DOHH2 (cell line): Measurements from ENCODE around the gene RP2.

Source experiments
- H3F3A ChIP-seq: fragments of 200-600 bp; sonication (generic), shearing (Covaris generic); 2 replicates; pipeline ENCODE4 v1.6.0; 2016; ENCODE audit warnings: antibody characterized with exemption, mild to moderate bottlenecking; ENCODE audit not compliant: control insufficient read depth, insufficient read depth
- H3K27ac ChIP-seq: fragments of 200-600 bp; sonication (generic); 2 replicates; pipeline ENCODE4 v1.5.1; 2014; ENCODE audit warnings: low read depth, mild to moderate bottlenecking, low read length, moderate library complexity
- H3K27me3 ChIP-seq: fragments of 200-600 bp; sonication (generic); 2 replicates; pipeline ENCODE4 v1.6.1; 2014; ENCODE audit warnings: mild to moderate bottlenecking, low read length, mixed read lengths; ENCODE audit not compliant: control insufficient read depth
- H3K36me3 ChIP-seq: fragments of 200-600 bp; sonication (generic); 2 replicates; pipeline ENCODE4 v1.6.1; 2014; ENCODE audit warnings: mild to moderate bottlenecking, low read length, moderate library complexity, mixed read lengths; ENCODE audit not compliant: control insufficient read depth
- H3K4me1 ChIP-seq: fragments of 200-600 bp; sonication (generic); 2 replicates; pipeline ENCODE4 v1.6.1; 2014; ENCODE audit warnings: mild to moderate bottlenecking, low read length, mixed read lengths; ENCODE audit not compliant: control insufficient read depth
- H3K4me2 ChIP-seq: fragments of 200-600 bp; sonication (generic); 2 replicates; pipeline ENCODE4 v1.6.0; 2014; ENCODE audit warnings: mild to moderate bottlenecking, low read length, moderate library complexity
- H3K4me3 ChIP-seq: fragments of 200-600 bp; sonication (generic); 2 replicates; pipeline ENCODE4 v1.5.1; 2014; ENCODE audit warnings: mild to moderate bottlenecking, low read length, mixed read lengths
- H3K79me2 ChIP-seq: fragments of 200-600 bp; sonication (generic); 2 replicates; pipeline ENCODE4 v1.6.1; 2014; ENCODE audit warnings: mild to moderate bottlenecking, low read length, mixed read lengths; ENCODE audit not compliant: control insufficient read depth
- H3K9me2 ChIP-seq: fragments of 200-600 bp; sonication (generic); replicated peaks from 2 replicates; pipeline ENCODE4 v1.6.1; 2014; ENCODE audit warnings: mild to moderate bottlenecking, low read length, mixed read lengths; ENCODE audit not compliant: control insufficient read depth
- H3K9me3 ChIP-seq: fragments of 200-600 bp; sonication (generic); 2 replicates; pipeline ENCODE4 v1.6.1; 2014; ENCODE audit warnings: antibody characterized with exemption, low read length, mixed read lengths; ENCODE audit not compliant: control insufficient read depth, insufficient read depth
- H4K20me1 ChIP-seq: fragments of 200-600 bp; sonication (generic); 2 replicates; pipeline ENCODE4 v1.6.0; 2014; ENCODE audit warnings: low read depth, mild to moderate bottlenecking, antibody characterized with exemption, low read length, moderate library complexity; ENCODE audit not compliant: control insufficient read depth, insufficient read depth
- EZH2phosphoT487 ChIP-seq: fragments of 200-600 bp; sonication (generic); IDR thresholded peaks from 2 replicates; pipeline ENCODE4 v1.6.1; 2017; ENCODE audit warnings: borderline replicate concordance, mild to moderate bottlenecking, antibody characterized with exemption, low read length, moderate library complexity, mixed read lengths
- TF ChIP-seq, protein P1 (sequence below): fragments of 200-600 bp; sonication (generic); IDR thresholded peaks from one replicate; pipeline ENCODE4 v1.5.1; 2014; ENCODE audit warnings: antibody characterized with exemption, mild to moderate bottlenecking, low read depth, low read length; ENCODE audit not compliant: poor library complexity, severe bottlenecking

RP2 gene

DNA sequence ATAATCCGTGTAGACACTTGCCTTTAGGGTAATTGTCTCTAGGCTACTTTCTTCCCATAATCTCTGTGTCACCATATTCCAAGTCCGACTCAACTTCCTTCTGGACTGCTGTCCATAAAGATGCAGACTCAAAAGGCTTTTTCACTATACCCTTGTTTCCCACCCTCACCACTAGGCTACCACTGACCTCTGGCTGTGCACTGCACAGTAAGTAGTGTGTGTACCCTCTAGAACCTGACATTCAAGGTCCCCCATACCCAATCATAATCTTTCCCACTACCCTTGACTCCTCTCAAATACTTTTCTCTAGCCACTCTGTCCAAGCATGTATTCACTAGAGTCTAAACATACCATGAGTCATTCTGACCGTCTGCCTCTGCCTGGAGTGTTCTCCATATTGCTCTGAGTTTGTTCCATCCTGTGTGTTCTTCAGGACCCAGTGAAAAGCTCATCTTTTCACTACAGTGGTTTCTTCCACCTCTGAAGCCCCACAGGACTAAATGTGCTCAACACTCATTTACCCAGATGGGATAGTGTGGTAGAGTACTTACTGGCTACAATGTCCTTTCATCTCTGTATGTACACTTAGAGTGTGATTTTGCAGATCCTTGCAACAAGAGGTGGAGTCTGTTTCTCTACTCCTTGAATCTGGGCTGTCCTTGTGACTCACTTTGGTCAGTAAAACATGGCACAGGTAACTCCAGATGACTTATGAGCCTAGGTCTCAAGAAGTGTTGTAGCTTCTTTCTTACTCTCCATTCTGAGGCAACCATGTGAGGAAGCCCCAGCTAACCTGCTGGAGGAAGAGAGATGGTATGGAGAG, 92.8 kb downstream of the RP2 start:
- Histone ChIP-seq H3K79me2 (no peaks in the 10 kb centered on the region), H3K4me2 (no peak overlapping the region), H3K9me2 (no peaks in the 10 kb centered on the region), H3K27ac (no peak overlapping the region), H3K4me3 (no peak overlapping the region), H3F3A (no peaks in the 10 kb centered on the region), H3K27me3 (no peaks in the 10 kb centered on the region), H4K20me1 (no peaks in the 10 kb centered on the region), H3K9me3 (no peaks in the 10 kb centered on the region), H3K4me1 (no peaks in the 10 kb centered on the region), H3K36me3 (no peaks in the 10 kb centered on the region)
- TF ChIP-seq, protein P1, sequence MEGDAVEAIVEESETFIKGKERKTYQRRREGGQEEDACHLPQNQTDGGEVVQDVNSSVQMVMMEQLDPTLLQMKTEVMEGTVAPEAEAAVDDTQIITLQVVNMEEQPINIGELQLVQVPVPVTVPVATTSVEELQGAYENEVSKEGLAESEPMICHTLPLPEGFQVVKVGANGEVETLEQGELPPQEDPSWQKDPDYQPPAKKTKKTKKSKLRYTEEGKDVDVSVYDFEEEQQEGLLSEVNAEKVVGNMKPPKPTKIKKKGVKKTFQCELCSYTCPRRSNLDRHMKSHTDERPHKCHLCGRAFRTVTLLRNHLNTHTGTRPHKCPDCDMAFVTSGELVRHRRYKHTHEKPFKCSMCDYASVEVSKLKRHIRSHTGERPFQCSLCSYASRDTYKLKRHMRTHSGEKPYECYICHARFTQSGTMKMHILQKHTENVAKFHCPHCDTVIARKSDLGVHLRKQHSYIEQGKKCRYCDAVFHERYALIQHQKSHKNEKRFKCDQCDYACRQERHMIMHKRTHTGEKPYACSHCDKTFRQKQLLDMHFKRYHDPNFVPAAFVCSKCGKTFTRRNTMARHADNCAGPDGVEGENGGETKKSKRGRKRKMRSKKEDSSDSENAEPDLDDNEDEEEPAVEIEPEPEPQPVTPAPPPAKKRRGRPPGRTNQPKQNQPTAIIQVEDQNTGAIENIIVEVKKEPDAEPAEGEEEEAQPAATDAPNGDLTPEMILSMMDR: no peak
- no peak for TF ChIP-seq EZH2phosphoT487
